ENCODE measurements around the gene SUPT5H.
A peak's percentile ranks its signal among the peaks of the same experiment; 100 is the strongest.

SUPT5H gene

DNA sequence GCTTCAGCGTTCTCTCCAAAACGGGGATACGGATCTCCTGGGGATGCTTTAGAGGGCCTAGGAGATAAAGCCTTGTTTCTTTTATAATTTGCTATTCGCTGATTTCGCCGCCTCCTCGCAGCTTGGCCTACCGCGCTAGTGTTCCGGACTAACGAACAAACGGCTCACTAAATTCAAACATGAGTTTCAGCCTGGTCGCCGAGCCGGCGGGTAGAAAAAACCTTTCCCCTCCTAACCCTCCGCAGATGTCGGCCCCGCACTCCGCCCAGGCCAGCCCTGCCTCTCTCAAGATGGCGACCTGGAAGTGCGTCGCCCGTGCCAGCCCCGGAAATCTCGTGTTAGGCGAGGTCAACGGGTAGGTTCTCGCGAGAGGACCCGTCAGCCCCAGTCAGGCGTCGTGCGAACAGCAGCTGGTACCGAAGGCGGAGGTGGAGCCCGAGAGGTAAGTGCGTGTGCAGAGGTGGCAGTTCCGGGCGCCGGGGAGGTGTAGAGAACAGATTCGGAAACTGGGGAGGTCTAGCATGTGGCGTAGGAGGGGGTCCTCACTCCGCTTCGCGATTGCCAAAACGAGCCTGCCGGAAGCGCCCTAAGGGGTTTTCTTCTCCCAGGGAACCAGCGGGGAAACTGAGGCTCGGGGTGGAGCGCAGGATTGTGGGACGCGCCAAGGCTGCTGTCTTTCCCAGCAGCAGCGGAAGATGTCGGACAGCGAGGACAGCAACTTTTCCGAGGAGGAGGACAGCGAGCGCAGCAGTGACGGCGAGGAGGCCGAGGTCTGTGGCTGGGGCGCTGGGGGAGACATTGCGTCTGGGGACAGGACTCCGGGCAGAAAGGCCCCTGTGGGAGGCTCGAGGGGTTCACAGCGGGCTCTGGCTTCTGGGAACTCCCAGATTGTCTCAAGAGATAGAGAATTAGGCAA, at the start of gene SUPT5H:
TSS of gene SUPT5H (plus strand) at position 387 of the 916 bp plus-strand sequence. CDS start at position 696, 309 bp downstream.
- DNase-seq, result peak; percentile 97

DNA sequence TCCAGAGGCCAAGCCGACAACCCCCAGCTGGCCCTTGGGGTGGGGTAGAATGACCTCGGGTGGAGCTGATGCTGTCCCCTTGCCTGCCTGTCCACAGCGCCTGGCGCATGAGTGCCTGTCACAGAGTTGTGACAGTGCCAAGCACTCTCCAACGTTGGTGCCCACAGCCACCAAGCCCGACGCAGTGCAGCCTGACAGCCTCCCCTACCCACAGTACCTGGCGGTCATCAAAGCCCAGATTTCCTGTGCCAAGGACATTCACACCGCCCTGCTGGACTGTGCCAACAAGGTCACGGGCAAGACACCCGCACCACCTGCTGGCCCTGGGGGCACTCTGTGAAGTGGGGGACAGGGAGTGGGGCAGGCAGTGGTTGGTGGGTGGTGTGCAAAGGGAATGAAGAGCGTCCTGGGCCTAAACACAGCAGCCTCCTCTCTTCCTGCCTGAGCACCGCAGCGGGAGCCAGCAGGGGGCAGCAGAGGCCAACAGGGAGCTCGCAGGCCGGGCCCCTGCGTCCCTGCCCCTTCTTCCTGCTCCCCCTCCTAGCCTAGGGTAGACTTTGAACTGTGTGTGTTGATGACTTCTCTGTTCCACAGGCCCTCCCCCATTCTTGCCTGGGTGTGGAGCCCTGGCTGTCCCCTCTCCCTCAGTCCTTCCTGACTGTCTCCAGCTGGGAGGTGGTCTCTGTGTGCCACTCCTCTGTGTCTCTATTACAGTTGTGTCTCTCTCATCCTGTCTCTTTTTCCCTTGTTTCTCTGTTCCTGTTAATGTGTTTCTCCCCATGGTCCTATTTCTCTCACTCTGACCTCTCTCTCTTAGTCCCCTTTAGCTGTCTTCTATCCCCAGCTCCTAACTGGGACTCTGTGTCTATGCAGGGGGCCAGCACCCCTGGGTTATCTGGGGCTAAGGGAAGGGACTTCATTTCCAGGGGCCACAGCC, 47.8 kb upstream of the SUPT5H start:
- peak; percentile 54 for DNase-seq

DNA sequence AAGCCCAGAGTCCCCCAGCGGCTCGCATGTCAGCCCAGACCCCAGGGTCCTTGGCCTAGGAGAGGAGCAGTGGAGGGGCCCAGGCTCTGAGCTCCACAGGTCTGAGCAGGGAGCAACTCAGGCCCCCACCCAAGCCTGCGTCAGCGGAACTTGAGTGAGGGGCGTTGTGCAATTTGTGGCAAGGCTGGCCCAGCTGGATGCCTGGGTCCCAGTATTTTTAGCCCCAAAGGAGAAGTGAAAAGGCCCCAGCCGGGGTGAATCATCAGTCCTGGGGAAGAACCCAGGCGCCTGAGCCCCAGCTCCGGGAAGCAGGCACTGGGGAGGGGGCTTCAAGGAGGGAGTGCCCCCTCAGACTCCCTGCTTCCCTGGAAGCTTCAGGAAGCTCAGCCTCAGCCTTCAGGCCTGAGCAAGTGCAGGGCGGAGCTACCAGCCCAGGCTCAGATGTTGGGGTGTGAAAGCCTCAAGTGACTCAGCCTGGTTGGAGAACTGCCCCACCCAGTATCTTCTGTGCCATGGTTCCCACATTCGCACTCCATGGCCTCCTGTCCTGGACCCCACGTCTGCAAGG, 47.0 kb upstream of the SUPT5H start:
- peak; percentile 21 for DNase-seq

DNA sequence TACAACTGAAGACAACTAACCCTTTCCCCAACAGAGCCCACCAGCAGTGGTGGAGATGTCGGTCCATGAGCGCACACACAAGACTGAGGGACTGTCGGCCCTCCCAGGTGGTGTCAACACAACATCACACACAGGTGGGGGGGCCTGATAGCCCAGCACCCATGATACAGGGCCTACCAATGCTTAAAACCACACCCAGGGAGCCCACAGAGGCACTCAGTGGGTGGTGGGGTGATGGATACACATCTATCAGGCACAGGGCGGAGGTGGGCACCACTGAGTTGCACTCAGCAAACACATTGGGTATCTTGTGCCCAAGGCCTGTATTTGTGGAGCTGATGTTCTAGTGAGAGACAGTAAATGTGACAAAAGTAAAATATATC, 45.7 kb upstream of the SUPT5H start:
- no peak for DNase-seq

DNA sequence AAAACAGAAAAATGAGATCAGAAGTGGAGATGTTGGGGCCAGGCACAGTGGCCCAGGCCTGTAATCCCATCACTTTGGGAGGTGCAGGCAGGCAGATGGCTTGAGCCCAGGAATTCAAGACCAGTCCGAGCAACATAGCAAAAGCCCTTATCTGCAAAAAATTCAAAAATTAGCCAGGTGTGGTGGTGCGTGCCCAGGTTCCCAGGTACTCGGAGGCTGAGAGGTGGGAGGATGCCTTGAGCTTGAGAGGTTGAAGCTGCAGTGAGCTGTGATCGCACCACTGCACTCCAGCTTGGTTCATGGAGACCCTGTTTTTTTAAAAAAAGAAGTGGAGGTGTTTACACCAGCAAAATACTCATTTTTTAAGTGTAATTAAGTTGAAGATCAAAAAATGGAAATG, 45.3 kb upstream of the SUPT5H start:
- DNase-seq, result no peak

DNA sequence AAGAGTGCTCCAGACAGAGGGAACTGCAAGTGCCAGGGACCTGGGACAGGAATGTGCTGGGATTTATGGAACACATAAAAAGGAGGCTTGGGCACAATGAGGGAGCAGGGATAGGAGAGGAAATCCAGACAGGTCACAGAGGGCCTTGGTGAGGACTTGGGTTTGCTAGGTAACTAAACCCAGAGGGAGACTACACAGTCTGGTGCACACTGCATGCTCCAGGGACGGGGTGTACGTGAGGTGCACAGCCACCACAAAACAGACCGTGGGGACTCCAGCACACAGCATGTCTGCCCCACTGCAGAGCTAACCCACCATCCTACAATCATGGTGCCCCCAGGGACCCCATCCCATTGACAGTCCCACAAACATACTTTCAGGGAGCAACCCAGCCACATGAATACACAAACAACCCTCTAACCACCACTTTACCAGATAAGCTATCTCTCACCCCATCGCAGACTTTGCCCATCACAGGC, 44.3 kb upstream of the SUPT5H start:
- DNase-seq, result no peak

DNA sequence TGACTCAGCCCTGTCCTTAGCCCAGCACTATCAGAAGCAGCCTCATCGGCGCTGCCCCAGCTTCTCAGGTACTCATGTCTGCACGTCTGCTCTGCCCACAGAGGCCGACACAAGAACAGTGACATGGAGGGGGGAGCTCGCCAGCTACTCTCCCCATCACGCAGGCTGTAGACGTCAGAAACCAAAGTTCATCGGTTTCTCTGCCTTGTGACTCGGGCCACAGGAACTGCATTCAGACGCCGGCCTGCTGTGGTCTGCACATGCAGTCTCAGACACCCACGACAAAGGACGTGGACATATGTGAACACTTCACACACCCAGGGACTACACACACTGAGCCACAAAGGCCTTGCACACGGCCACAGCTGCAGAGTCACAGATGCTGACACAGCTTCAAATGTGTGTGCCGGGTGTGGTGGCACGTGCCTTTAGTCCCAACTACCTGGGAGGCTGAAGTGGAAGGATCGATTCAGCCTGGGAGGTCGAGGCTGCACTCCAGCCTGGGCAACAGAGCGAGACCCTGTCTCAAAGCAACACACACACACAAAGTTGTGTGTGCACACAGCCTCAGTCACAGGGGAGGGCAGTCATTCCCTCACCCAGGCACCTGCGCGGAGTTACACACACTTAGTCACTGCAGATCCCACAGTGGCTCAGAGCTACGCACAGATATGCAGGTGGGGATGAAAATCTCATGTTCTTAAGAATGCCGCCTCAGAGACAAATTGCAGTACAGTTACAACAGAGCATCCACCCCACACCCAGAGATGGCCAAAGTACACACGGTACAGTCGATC, 43.6 kb upstream of the SUPT5H start:
- no peak for DNase-seq

DNA sequence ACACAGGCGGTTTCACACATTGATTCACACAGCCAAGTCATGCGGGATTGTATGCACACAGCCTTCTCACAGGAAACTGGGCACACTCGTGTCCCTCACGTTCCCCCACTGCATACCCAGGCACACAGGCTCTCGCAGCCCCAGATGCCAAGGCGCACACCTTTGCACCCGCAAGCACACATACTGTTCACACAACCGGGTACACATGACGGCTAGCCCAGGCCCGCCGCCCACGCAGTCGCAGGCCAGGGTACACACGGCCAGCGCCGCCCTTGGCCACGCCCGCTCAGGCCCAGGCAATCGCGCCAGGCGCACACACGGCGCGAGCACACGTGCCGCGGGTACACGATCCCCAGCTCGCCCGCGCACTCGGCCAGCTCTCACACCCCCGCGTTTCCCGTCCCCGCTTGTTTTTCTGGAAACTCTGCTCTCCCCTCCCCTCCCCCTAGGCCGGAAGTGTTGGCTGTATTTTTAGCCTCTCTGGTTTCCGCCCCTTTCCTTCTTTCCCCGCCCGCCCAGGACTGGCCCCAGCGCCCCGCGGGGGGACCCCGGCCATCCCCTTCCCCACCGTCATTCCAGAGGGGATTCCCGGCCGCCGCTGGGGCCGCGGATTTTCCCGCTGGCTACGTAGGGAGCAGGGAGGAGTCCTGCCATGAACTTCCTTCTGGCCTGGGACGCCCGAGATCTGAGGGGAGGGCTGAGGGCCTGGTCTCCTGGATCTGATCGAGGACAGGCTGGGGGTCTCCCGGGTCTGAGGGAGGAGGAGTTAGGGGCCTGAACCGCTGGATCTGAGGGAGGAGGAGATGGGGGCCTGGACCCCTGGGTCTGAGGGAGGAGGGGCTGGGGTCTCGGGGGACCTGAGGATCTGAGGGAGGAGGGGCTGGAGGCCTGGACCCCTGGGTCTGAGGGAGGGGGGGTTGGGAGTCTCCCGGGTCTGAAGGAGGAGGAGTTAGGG, 42.8 kb upstream of the SUPT5H start:
- DNase-seq, result peak; percentile 70

DNA sequence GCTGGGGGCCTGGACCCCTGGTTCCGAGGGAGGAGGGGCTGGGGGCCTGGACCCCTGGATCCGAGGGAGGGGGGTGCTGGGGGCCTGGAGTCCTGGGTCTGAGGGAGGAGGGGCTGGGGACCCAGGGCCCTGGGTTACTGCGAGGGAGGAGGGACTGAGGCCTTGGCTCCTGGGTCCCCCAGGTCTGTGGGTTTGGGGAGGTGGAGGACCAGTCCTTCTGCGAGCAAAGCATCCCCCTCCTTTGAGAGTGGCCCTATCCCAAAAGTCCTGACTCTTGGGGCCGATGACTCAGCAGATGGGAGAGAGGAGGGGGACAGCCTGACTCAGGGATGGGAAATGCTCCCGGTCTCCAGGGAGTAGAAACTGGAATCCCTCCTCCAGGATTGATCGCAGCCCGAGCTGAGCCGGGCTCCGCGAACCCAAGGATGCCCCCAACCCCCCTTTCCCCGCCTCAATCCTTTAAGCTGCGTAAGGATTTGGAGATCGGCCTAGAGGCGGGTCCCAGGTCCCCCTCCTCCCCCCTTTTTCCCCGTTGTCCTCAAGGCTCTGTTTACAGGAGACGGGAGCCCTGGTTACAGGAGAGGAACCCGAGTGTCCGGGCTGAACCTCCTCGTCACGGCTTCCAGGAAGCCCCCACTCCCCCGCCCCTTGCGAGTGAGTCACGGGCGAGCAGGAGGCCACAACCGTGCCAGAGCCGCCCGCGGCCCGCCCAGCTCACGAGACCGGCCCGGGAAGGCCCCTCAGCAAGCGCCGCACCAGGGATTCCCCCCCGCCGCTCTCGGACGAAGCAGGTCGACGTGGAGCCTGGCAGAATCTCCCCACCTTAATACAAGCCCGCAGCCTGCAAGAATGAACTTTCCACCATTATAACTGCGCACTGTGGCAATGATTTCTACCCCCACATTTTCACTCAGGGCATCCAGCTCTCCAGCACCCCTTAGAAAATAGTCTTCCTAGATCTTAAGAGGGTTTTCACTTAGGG, 41.8 kb upstream of the SUPT5H start:
- peak; percentile 98 for DNase-seq

DNA sequence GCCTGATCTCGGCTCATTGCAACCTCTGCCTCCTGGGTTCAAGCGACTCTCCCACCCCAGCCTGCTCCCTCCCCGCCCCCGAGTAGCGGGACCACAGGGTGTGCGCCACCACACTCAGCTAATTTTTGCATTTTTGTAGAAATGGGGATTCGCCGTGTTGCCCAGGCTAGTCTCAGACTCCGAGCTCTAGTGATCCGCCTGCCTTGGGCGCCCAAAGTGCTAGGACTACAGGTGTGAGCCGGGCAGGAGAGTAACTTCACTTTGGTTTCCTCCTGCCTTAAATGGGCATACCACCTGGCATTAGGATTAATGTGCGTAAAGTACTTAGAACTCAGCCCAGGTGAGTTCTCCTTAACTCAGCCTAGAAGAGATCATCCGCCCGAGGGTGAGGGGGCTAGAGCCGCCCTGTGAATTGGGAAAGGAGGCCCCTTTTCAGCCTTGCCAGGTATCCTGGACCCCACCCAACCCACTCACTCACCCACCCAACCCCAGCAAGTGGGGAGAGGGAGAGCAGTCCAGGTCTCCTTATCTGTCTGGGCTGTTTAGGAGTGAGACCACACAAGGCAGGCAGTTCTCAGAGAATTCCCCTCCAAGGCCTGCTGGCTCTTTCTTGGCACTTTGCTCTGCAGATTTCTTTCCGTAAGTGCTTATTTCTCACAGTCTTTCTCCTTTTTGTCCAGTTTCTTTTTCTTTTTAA, 40.0 kb upstream of the SUPT5H start:
- DNase-seq, result no peak

DNA sequence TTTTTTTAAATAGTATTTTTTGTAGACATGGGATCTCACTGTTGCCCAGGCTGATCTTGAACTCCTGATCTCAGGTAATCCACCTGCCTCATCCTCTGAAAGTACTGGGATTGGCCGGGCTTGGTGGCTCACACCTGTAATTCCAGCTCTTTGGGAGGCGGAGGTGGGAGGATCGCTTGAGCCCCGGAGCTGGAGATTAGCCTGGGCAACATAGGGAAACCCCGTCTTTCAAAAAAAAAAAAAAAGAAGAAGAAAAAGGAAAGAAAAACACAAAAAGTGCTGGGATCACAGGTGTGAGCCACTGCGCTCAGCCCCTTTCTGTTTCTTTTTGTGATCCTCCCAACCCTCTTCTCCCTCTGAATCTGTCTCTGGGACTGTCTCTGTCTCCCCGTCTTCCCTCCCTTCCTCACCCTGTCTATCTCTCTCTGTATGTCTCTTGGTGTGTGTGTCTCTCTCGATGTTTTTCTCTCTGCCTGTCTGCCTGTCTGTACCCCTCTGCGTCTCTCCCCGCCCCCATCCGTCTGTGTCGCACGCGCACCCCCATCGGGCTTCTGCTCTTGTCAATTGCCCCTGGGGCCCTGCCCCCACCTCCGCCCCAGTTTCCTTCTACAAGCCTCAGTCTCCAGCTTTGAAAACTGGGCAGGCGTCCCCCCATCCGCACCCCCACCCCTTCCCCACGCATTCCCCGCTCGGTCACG, 39.3 kb upstream of the SUPT5H start:
- DNase-seq, result no peak

DNA sequence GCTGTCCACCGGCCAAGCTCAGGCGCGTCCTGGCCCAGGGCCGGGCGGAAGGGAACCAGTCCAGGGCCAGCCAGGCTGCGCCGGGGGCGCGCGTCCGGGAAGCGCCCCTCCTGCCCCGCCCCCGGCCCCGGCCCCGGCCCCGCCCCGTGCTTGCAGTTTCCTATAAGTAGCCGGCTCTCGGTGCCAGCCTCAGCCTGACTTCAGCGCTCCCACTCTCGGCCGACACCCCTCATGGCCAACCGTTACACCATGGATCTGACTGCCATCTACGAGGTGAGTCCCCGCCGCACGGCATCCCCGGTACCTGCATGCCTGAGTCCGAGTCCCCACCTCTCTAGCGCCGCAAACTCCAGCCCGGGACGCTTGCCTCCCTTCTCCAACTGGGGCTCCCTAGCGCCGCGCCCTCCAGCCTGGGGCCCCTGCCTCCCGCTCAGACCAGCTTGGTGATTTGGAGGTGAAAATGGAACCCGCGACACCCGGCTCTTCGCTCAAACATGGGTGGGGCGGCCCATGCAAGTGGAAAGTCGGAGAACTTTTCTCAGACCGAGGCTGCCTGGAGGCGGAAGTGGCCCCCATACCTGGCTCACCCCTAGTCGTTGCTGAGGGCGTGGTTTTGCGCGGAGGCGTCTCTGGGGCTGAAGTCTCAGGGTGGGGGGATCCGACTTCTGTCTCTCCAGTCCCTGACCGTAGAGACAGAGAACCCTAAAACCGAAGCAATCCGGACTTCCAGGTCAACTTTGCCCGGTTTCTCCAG, 38.5 kb upstream of the SUPT5H start, which contains the start of gene ZFP36:
TSS of gene ZFP36 (plus strand) at position 192 of the 754 bp plus-strand sequence. CDS start at position 250, 58 bp downstream.
- DNase-seq, result peak; percentile 81

DNA sequence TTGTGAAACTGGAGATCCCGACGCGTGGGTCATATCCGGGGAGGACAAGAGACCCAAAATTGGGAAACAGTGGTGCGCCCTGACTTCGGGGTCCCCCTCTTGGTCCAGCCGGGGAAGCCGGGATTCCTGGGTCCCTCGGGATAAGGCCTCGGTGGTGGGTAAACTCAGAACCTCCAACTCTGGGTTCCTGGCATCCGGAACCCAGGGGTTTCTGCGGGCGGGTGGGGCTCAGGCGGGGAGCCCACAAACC, 38.0 kb upstream of the SUPT5H start:
- DNase-seq, result no peak

DNA sequence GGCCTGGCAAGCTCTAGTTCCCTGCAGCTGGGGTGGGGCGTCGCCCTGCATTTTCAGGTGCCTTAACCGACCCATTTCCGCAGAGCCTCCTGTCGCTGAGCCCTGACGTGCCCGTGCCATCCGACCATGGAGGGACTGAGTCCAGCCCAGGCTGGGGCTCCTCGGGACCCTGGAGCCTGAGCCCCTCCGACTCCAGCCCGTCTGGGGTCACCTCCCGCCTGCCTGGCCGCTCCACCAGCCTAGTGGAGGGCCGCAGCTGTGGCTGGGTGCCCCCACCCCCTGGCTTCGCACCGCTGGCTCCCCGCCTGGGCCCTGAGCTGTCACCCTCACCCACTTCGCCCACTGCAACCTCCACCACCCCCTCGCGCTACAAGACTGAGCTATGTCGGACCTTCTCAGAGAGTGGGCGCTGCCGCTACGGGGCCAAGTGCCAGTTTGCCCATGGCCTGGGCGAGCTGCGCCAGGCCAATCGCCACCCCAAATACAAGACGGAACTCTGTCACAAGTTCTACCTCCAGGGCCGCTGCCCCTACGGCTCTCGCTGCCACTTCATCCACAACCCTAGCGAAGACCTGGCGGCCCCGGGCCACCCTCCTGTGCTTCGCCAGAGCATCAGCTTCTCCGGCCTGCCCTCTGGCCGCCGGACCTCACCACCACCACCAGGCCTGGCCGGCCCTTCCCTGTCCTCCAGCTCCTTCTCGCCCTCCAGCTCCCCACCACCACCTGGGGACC, 37.6 kb upstream of the SUPT5H start:
- DNase-seq, result no peak

DNA sequence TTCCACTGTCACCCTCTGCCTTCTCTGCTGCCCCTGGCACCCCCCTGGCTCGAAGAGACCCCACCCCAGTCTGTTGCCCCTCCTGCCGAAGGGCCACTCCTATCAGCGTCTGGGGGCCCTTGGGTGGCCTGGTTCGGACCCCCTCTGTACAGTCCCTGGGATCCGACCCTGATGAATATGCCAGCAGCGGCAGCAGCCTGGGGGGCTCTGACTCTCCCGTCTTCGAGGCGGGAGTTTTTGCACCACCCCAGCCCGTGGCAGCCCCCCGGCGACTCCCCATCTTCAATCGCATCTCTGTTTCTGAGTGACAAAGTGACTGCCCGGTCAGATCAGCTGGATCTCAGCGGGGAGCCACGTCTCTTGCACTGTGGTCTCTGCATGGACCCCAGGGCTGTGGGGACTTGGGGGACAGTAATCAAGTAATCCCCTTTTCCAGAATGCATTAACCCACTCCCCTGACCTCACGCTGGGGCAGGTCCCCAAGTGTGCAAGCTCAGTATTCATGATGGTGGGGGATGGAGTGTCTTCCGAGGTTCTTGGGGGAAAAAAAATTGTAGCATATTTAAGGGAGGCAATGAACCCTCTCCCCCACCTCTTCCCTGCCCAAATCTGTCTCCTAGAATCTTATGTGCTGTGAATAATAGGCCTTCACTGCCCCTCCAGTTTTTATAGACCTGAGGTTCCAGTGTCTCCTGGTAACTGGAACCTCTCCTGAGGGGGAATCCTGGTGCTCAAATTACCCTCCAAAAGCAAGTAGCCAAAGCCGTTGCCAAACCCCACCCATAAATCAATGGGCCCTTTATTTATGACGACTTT, 36.8 kb upstream of the SUPT5H start:
- DNase-seq, result no peak
